ENCODE results near the gene LLPH.

The LLPH gene

GRCh38 chr12:66143868-66144267 is 13.3 kb upstream of the LLPH start:
- no peak for DNase-seq (ENCODE audit: low read depth, low spot score)

- no peak for DNase-seq (ENCODE audit: low read depth, low spot score)
These were observed 12.3 kb upstream of the LLPH start for GRCh38 chr12:66142826-66143225.

GRCh38 chr12:66141299-66141698 is 10.7 kb upstream of the LLPH start:
- no peak for DNase-seq (ENCODE audit: low read depth, low spot score)

- no peak for DNase-seq (ENCODE audit: low read depth, low spot score)
These were observed 10.2 kb upstream of the LLPH start for GRCh38 chr12:66140731-66141130.

- no peak for DNase-seq (ENCODE audit: low read depth, low spot score)
These were observed 8.8 kb upstream of the LLPH start for GRCh38 chr12:66139328-66139727.

- no peak for DNase-seq (ENCODE audit: low read depth, low spot score)
These were observed 7.4 kb upstream of the LLPH start for GRCh38 chr12:66137937-66138336.

GRCh38 chr12:66132408-66132807 is 1.9 kb upstream of the LLPH start:
- DNase-seq (ENCODE audit: low read depth, low spot score), result peak; percentile 60

GRCh38 chr12:66131067-66131688 is 628 bp upstream of the LLPH start:
- no peak for DNase-seq (ENCODE audit: low read depth, low spot score)

GRCh38 chr12:66129934-66130266 is 650 bp downstream of the LLPH start:
- DNase-seq (ENCODE audit: low read depth, low spot score), result no peak

GRCh38 chr12:66127650-66128049 is 2.9 kb downstream of the LLPH start:
- DNase-seq (ENCODE audit: low read depth, low spot score), result no peak

- DNase-seq (ENCODE audit: low read depth, low spot score), result no peak
These were observed 10.1 kb downstream of the LLPH start for GRCh38 chr12:66120477-66120876.

GRCh38 chr12:66119870-66120241 is 10.7 kb downstream of the LLPH start:
- no peak for DNase-seq (ENCODE audit: low read depth, low spot score)

GRCh38 chr12:66119229-66119869 is 11.2 kb downstream of the LLPH start:
- DNase-seq (ENCODE audit: low read depth, low spot score), result no peak

- no peak for DNase-seq (ENCODE audit: low read depth, low spot score)
These were observed 12.2 kb downstream of the LLPH start for GRCh38 chr12:66118240-66118891.

- DNase-seq (ENCODE audit: low read depth, low spot score), result no peak
These were observed 13.3 kb downstream of the LLPH start for GRCh38 chr12:66117242-66117641.

GRCh38 chr12:66115071-66115600 is 15.4 kb downstream of the LLPH start:
- DNase-seq (ENCODE audit: low read depth, low spot score), result no peak

GRCh38 chr12:66113471-66113870 is 17.1 kb downstream of the LLPH start:
- DNase-seq (ENCODE audit: low read depth, low spot score), result no peak

GRCh38 chr12:66111605-66112004 is 18.9 kb downstream of the LLPH start:
- peak; percentile 23 for DNase-seq (ENCODE audit: low read depth, low spot score)

- DNase-seq (ENCODE audit: low read depth, low spot score), result no peak
These were observed 21.5 kb downstream of the LLPH start for GRCh38 chr12:66109056-66109455.

- no peak for DNase-seq (ENCODE audit: low read depth, low spot score)
These were observed 22.2 kb downstream of the LLPH start for GRCh38 chr12:66108386-66108785.

- peak; percentile 88 for DNase-seq (ENCODE audit: low read depth, low spot score)
These were observed 23.1 kb downstream of the LLPH start for GRCh38 chr12:66107451-66107915.

GRCh38 chr12:66103016-66103913 is 27.3 kb downstream of the LLPH start:
- peak; percentile 48 for DNase-seq (ENCODE audit: low read depth, low spot score)
